ENCODE data around the gene KAZN.

The KAZN gene

DNA sequence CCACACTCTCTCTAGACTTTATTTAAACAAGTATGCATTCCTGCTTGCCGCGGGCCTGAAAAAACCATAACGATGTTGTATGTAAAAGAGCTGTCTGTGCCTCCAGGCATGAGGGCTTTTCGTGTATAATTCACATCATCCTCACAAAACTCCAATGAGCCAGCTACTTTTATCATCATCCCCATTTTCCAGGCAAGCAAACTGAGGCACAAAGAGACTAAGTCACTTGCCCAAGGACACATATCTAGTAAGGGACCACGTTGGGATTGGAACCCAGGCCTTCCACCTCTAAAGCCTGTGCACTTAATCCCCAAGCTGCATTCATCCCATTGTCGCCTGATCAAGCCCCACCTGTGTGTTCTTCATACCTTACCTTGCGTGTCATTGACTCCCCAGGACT, 226.9 kb downstream of the KAZN start:
- DNase-seq (ENCODE audit: low read depth), result no peak

DNA sequence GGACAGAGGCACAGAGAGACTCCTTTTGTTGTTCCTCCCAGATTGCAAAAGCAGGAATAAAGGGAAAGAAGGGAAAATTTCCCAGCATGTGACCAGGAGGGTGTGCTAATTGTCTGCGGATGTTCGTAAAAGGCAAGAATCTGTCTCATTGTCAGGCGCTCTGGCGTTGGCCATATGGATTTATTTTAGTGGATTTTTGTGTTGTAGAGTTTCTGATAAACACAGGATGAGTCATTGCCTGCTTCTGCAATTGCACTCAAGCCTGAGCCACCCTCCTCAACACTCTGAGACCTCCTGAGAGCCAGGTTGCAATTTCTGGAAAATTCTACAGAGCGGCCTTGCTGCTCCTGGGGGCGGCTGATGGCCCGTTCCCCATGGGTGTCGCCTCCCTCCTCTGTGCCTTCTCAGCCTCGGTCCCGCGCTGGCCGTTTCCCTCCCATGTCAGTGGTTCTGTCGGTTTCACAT, 227.7 kb downstream of the KAZN start:
- no peak for DNase-seq (ENCODE audit: low read depth)

DNA sequence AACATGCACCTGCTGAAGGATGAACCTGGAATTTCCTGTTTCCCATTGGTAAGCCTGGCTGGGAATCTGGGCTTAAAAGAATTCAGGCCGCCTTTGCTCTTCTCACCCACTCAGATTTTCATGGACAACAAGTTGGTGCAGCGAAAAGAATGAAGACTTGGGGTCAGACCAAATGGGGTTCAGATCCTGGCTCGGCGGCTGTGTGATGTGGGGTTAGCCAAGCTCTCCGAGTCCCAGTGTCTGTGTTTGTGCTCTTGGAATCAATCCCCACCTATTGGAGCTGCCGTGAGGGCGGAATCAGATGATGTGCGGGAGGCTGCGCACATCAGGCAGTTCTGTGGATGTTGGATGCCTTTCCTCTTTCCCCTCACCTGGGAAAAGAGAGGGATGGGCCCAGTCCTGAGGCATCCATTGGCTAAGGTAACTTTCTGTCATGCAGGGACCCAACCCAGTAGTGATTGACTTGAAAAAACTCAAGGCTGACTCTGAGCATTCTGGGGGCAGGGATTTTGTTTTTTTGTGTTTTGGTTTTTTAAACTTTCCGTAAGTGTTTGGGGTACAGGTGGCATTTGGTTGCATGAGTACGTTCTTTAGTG, 228.3 kb downstream of the KAZN start:
- DNase-seq (ENCODE audit: low read depth), result no peak

DNA sequence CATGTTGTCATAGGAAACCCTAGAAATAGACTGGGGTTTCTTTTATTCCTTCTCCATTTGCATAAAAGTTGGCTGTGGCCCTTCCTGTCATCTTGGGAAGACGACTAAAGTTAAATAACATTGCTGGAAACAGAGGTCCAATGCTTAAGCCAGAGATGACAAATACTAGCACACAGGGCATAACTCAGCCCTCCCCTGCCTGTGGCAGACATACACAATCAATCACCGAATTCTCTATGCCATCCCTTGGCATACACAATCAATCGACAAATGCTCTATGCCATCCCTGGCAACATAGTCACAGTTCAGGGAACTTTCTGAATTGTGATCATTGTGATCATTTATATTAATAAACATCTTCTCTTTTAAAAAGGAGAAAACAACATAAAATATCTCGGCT, 229.4 kb downstream of the KAZN start:
- no peak for DNase-seq (ENCODE audit: low read depth)

DNA sequence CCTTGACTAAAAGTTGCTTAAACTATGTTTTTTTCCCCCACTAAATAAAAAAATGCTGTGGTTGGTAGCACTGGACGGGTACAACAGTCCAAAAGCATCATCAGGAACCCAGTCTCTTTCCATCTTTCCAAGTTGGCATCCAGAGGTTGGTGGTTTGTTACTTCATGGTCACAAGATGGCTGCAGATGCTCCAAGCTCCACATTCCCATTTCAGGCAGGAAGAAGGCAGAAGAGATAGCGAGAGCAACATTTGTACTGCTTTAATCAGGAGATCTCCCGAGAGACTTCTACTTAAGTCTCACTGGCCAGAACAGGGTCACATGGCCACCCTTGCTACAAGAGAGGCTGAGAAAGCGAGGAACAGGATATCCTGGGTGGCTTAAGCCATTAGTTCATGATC, 230.2 kb downstream of the KAZN start:
- no peak for DNase-seq (ENCODE audit: low read depth)

DNA sequence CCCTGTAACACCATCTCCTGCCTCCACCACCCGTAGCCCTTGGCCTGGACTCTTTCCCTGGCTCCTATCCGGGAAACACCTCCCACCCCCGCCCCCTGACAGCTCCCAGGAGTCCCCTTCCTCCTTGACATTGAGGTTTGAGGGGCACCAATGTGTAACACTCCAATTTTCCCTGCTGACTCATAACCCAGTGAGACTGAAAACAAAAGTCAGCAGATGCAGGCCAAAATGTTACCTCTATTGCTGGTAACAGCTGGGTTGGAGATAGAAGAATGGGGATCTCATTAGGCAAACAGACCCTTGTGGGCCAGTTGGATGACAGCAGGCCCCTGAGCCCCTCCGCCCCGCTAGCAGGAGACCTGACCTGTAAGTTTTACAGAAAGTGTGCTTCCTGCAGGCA, 237.2 kb downstream of the KAZN start:
- DNase-seq (ENCODE audit: low read depth), result no peak

DNA sequence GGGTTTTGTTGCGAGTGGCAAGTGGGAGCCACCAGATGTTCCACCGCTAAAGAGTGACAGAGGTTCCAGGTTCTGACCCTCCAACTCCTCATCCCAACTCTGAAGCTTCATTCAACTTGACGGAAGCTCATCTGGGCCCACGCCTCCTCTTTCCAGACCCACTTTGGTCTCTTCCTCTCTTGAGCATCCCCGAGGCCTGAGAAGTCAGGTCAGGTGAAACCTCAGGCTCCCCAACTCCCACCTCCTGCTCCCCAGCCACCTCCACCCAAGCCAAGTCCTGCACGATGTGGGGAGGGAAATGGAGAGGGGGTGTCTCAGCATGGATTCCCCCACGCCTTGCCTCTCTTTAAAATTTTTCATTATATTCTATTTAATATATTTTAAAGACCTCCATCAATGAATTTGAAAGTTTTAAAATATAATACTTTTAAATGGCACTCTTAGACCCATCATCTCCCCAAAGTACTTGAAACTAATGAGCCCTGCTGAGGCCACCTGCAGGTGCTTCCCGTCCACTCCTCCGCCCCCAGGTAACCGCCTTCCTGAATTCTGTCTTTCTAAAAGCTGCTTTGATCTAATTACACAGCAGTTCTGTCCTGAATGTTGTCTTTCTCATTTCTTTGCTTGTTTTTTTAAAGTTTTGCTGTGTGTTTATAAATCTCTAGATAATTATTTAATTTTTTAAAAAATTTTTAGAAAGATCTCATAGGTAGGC, 238.1 kb downstream of the KAZN start:
- no peak for DNase-seq (ENCODE audit: low read depth)

DNA sequence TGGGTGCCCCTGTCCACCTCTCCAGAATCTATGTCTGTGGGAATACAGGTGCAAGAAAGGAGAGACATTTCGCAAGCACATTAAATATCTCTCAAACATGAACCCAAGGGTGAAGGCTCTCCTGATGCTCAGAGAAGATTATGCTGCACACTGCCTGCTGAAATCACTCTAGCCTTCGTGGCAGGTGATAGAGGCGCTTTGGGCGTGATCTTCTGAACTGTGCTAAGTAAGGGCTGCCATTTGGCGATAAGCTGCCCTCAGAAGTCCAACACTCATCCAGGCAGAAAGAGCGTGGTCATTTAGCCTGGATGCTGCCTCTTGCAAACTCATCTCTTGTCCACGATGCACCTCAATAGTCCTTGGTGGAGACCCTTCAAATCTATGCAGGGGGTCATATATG, 241.9 kb downstream of the KAZN start:
- no peak for DNase-seq (ENCODE audit: low read depth)

DNA sequence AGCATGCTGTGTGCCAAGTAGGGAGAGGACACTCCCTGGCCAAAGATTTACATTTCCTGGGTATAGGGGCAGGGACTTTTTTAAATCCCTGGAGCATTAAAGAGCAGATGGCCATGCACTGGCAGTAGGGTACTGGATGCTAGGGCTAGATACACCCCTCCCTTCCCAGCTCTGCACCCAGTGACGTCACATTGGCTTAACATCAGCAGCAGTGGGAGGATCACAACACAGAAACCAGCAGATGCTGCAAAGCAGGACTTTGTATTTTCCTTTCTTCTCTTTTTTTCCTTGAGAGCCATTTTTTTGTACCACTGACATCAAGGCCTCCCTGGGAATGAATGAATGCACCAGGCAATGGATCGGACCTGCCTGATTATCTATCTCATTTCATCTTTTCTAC, 243.0 kb downstream of the KAZN start:
- DNase-seq (ENCODE audit: low read depth), result no peak

DNA sequence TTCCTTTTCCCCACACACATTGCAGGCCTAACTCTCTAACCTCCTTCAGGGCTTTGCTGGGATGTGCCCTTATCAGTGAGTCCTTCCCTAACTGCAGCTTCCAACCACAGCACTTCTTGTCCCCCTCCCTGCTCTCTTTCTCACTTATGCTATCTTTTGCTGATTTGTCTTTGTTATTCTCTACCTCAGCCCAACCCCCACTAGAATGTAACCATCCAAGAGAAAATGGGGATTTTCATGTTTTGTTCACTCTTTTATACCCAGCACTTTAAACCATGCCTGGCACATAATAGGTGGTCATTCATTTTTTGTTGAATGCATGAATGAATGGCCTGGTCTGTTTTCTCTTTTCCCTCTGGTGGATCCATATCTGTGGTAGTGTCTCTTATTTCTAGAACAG, 243.5 kb downstream of the KAZN start:
- DNase-seq (ENCODE audit: low read depth), result no peak

DNA sequence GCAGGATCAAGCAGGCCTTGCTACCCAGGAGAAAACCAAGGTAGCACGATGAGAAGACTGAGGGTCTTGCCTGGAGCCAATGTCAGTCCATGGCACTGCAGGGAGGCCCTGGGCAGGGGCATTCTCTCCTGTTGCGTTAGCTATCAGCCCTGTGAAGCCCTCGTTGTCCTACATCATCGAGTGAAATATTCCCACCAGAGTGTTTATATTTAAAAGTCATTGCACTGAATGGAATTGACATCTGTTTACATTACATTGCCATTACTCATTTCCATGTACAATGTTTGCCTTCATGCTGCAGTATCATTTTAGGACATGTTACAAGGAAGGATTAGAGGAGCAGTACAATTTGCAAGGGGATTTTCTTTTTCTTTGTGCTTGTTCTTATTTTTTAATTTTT, 243.9 kb downstream of the KAZN start:
- no peak for DNase-seq (ENCODE audit: low read depth)

DNA sequence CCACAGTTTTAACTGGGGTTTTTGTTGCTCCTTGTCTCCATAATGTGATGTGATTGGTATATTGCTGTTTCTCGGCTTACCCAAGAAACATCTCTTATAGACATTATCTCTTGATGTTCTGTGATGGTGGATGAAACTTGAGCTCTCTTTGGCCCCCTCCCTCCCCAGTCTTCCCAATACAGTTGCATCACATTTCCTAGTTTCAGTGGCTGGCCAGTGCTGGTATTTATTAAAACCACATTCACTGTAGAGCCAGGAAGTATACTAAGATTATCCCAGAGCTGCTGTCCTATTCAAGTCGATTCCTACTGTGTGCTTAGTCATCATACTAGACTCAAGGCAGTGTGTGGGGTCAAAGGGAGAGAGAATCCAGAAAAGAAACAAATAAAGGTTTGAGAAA, 244.4 kb downstream of the KAZN start:
- no peak for DNase-seq (ENCODE audit: low read depth)

DNA sequence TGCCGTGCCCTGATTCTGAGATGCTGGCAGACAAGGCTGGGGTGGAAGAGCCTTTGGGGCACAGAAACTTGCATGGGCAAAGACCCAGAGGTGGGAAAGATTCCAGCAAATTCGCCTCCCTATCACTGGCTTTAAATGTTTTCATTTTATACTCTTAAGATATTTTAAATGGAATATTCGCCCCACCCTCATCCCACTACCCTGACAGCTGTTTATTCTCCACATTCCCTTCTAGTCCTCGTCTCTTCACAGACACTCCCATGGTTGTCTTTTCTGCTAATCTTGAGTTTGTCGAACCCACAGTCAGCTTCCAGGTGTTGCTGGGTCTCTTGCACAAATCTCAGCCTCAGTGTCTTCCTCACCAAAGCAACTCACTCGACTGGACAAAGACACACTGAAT, 245.0 kb downstream of the KAZN start:
- DNase-seq (ENCODE audit: low read depth), result no peak

DNA sequence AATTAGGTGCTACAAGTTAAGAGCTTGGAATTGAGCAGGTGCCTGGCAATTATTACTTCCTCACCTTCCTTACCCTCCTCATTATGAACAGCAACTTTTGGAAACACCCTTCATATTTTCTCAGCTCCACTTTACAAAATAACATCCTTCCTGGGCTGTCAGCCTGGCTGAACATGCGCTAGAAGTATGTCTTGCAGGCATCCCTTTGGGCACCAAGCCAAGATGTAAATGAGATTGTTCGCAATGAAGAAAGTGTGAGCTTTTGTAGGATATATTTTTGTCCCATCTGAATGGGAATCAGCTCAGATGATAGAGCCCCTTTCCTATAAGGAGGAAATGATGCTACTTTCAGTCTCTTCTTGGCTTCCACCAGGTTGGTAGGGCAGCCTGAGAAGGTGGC, 245.9 kb downstream of the KAZN start:
- no peak for DNase-seq (ENCODE audit: low read depth)

DNA sequence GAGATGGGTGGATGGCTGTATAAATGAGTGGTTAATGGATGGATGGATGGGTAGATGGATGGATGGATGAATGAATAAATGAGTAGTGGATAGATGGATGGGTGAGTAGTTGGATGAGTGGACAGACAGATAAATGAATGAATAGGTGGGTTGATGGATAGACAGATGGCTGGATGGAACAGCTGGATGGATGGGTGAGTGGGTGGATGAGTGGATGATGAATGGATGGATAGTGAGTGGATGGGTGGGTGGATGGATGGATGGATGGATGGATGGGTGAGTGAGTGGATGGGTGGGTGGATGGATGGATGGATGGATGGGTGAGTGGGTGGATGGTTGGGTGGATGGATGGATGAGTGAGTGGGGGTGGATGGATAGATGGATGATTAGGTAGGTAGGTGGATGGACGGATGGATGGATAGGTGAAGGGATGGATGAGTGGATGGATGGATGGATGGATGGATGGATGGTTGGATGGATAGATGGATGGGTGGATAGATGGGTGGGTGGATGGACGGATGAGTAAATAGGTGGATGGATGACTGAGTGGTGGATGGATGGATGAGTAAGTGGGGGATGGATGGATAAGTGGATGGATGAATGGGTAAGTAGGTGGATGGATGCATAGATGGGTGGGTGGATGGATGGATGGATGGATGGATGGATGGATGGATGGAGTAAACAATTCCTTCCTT, 246.6 kb downstream of the KAZN start:
- DNase-seq (ENCODE audit: low read depth), result no peak

DNA sequence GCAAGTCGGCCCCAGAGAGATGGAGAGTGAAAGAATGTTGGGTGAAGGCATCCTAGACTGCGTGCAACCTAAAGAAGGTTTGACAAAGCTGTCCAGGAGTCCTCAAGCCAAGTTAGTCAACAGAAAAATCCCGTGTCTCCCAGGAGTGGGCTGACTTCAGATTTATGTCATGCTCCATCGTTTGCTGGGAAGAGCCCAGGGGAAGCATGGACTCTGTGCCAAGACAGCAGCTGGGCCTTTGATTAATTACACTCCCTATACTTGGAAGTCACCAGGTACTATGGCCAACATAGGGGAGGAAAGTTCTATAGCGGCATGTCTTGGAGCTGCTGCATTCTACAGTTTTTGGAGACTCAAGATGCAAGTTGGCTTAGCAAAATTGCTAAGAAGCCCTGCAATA, 247.4 kb downstream of the KAZN start:
- no peak for DNase-seq (ENCODE audit: low read depth)

DNA sequence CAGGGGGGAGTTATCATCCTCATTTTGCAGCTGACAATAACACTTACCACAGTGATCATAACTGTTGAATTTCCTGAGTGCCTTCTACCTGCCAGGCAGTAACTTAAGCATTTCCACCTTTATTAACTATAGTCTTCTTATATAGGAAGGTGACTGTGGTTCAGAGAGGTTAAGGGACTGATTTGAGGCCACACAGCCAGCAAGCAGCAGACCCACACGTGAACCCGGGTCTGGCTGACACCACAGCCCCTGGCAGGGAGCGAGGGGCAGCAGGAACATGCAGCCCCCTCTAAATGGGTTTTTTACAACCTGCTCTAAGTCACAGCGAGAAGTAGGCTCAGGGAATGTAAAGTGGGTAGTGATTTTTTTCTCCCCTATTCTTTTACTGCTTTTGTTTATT, 248.2 kb downstream of the KAZN start:
- DNase-seq (ENCODE audit: low read depth), result no peak

DNA sequence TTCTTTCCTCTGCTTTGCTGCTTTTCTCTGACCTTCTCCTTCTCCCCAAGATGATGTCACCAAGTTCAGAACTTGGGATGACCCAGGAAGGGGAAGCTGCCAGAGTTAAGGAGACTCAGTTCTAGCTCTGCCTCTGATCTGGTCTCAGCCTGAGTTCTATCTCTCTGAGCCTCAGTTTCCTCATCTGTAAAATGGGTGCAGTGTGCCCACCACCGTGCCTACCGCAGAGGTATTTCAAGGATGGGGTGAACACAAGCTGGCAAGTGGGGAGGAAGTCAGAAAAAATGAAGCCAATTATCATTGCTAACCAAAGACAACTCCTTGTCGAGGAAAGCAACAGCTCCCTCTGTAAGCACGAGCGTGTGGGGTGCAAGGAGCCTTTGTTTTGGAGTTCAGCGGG, 249.7 kb downstream of the KAZN start:
- no peak for DNase-seq (ENCODE audit: low read depth)

DNA sequence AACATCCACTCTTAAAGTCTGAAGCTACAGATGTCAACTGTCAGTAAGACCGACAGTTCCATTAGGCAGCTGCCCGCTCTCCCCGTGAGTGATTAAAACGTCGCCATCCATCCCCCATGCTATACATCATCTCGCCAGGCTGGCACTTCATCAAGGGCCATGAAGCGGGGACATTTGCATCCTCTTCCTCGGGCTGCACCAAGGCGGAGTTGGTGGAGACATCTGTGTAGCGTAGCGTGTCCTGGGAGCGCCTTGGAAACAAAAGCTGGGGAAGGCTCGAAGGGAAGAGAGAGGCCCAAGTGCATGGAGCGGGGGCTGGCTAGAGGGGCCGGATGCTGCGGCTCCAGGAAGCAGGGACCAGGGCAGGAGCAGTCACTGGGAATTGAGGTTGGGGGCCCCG, 250.1 kb downstream of the KAZN start:
- no peak for DNase-seq (ENCODE audit: low read depth)

DNA sequence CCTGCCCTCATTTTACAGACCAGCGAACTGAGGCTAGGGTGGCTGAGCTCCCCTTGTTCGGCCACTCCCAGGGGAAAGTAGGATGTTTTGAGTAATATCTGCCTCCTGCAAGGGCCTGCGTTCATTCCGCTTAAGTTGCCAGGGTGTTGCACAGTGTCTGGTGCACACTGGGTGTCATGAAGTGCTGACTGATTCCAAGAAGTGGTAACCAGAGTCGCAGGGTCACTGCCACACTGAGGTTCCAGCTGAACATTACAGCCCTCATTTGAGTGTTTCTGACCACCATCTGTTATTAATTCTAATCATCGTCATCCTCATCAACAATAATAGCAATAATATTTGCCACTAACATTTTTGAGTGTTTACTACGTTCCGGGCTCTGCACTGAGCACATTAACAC, 250.6 kb downstream of the KAZN start:
- DNase-seq (ENCODE audit: low read depth), result no peak

DNA sequence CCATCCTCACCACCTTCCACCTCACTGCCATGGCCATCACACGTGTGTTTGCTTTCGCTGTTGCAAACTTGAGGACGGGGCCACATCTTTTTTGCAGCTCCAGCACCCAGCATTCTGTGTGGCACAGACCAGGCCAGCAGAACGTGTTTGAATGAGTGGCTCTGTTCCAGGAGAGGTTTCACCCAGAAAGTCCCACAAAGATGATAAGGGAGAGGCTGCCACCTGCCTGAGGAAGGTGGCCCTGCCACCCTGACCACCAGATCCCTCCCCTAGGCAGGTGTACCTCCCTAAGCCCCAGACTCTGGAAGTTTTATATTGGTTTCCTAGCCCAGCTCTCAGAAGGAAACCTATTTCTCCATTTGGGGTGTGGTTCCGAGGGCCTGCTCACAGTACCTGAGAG, 252.1 kb downstream of the KAZN start:
- DNase-seq (ENCODE audit: low read depth), result no peak

DNA sequence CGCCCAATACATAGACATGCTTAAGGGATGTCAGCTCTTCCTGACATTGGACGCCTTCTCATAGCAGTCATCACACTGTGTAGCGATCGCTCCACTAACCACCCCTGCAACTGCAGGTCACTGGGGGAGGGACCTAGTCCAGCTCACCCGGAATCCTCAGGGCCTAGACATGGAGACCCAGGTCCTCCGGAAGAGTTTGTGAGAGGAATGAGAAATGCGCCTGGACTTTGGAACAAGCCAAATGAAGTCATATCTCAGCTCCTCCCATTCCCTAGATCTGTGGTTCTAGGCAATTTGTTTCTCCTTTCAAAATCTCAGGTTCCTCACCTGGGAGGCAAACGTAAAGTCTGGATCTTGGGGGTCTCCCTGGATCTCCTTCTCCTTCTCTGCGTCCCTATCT, 253.3 kb downstream of the KAZN start:
- DNase-seq (ENCODE audit: low read depth), result no peak

DNA sequence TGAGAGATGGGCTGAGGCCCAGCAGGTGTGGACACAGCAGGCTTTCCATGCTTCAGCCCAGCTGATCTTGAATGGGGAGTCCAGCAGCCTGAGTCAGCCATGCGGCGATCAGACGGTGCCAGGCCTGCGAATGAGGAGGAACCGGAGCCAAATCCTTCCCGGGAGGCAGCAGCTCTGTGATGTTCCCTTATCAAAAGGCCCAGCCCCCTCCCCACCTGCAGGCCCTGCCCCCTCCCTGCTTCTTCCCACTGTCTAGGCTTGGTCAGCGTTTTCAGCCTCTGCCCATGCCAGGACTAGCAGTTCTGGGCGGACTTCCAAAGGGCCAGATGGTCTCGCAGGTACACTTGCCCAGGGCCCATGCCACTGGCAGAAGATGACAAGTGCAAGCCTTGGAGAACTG, 253.8 kb downstream of the KAZN start:
- no peak for DNase-seq (ENCODE audit: low read depth)

DNA sequence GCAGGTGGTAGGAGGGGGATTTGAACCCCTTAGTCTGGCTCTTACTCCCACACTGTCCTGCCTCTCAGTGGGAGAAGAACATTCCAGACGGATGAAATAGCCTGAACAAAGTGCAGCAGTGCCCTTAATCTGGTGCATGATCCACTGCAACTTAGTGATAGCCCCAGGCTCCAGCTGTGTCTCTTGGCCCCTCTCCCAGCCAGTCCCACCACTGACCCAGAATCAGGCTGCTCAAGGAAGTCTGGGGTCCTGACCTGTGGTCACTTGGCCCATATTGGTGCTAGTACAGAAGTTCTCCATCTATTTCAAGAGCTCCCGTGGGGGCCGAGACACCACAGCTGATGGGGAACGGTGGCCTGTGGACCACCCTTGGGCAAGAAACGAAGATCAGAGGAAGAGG, 255.0 kb downstream of the KAZN start:
- DNase-seq (ENCODE audit: low read depth), result no peak

All from activated T-helper 1 cell treated with Interleukin-2 at 50 U/mL for 16 hours (primary cell).